Epithelial cell of proximal tubule (primary cell): Measurements from ENCODE around the gene PHPT1. TPM values are rescaled to one million over a fixed set of nuclear protein-coding genes. Genes with fewer than 3 reads are reported as not detected.

ENCODE experiments used
- DNase-seq: peaks from one replicate; pipeline ENCODE4 v3.0.0-alpha.2; 2011; ENCODE audit warnings: low read depth
- H3K4me3 ChIP-seq: 2 replicates; pipeline ENCODE4 v1.5.1; 2011; ENCODE audit warnings: low read depth, mild to moderate bottlenecking, low read length
- total RNA-seq: library from RNA; depleted of rRNA; stranded (reverse); fragments of >200 nt; gene quantifications from 2 replicates; pipeline ENCODE4 v1.2.3, GENCODE V29; 2015
- TF ChIP-seq, protein P1 (sequence below): conservative IDR thresholded peaks from 2 replicates; pipeline ENCODE4 v1.5.1; 2012; ENCODE audit warnings: low read depth, mild to moderate bottlenecking, low read length

The PHPT1 gene
- total RNA-seq, 1 donor from 2014 or later: 114 TPM

- no peak overlapping the region for H3K4me3 ChIP-seq
- TF ChIP-seq, protein P1, sequence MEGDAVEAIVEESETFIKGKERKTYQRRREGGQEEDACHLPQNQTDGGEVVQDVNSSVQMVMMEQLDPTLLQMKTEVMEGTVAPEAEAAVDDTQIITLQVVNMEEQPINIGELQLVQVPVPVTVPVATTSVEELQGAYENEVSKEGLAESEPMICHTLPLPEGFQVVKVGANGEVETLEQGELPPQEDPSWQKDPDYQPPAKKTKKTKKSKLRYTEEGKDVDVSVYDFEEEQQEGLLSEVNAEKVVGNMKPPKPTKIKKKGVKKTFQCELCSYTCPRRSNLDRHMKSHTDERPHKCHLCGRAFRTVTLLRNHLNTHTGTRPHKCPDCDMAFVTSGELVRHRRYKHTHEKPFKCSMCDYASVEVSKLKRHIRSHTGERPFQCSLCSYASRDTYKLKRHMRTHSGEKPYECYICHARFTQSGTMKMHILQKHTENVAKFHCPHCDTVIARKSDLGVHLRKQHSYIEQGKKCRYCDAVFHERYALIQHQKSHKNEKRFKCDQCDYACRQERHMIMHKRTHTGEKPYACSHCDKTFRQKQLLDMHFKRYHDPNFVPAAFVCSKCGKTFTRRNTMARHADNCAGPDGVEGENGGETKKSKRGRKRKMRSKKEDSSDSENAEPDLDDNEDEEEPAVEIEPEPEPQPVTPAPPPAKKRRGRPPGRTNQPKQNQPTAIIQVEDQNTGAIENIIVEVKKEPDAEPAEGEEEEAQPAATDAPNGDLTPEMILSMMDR: no peak
- no peak for DNase-seq
Measured at GRCh38 chr9:136814725-136815421, 34.3 kb upstream of the PHPT1 start.

DNA sequence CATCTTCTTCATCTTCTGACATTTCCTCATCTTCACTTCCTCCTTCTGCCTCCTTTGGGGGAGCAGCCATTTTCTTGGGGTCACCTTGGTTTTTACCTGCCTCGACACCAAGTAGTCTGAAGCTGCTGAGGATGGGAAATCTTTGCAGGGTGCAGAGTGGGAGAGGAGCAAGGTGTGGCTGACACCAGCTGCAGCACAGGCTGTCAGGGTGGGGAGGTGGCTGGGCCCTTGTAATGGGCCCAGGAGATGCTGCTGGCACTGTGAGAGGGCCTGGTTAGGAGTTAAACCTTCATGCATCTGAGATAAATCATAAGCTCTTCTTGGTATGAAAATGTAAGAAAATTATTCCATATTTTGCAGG, 33.8 kb upstream of the PHPT1 start:
- TF ChIP-seq, protein P1: no peak
- no peak overlapping the region for H3K4me3 ChIP-seq
- no peak for DNase-seq

DNA sequence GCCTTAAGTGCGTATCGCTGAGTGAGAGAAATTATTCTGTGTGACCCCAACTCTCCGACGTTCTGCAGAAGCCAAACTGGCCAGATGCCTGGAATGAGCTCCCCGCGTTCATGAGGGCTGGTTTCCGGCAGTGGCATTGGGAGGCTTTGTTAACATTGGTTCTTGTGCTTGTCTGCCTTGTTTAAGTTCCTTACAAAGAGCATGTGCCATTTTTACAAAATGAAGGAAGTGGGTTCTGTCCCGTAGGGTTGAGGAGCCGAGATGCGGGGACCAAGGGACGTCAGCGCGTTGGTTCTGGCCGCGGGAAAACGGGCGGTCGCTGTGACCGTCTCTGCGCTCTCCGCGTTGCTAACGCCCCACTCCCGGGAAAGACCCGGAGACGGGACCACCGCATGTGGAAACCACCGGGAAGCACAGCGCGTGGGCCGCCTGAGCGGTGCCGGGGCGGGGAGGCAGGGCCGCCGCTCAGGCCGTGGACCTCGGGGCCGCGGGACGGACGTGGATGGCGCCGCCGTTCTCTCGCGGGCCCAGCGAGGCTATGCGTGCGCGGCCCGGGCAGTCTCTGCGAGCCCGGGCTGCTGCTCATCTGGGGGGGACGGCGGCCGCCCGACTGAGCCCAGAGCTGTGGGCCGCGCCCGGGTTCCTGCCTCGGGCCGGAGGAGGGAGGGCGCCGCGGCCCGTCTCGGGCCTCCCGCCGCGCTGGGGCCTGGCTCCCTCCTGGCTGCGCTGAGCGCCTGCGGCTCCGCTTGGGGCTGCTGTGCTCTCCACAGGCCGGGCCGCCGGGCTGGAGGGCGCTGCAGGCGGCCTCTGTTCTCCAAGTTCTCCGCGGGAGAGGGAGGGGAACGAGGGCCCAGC, 28.0 kb upstream of the PHPT1 start:
- no peak overlapping the region for H3K4me3 ChIP-seq
- TF ChIP-seq, protein P1: no peak
- DNase-seq: no peak

- H3K4me3 ChIP-seq: no peak overlapping the region
- TF ChIP-seq, protein P1: no peak
- DNase-seq: no peak
Measured at GRCh38 chr9:136821826-136822544, 27.2 kb upstream of the PHPT1 start.

GRCh38 chr9:136823136-136824046, 25.8 kb upstream of the PHPT1 start:
- DNase-seq: no peak
- TF ChIP-seq, protein P1: no peak
- no peak overlapping the region for H3K4me3 ChIP-seq

- TF ChIP-seq, protein P1: no peak
- no peak for DNase-seq
- H3K4me3 ChIP-seq: no peak overlapping the region
Measured at GRCh38 chr9:136824496-136825225, 24.5 kb upstream of the PHPT1 start.
